GM23338 (cell line): ENCODE data around the gene PXDN.

Source experiments
- CTCF ChIP-seq, 2 experiments: fragments of 200-600 bp in 1 of 2; sonication (generic) in 1 of 2; conservative IDR thresholded peaks; 2 replicates each; pipeline versions ENCODE4 v1.5.1 to v1.6.1; 2016 to 2017; ENCODE audit warnings: antibody characterized with exemption in 2 of 2, low read depth in 2 of 2, mild to moderate bottlenecking in 2 of 2, moderate library complexity in 1 of 2
- POLR2AphosphoS5 ChIP-seq: IDR thresholded peaks from 2 replicates; pipeline ENCODE4 v1.6.1; 2016; ENCODE audit warnings: antibody characterized with exemption, low read depth

- TF ChIP-seq POLR2AphosphoS5, result no peak
- TF ChIP-seq CTCF (conservative IDR thresholded peaks at IDR 0.05; ENCODE audit: low read depth in 2 of 2), result no peak
Observed at GRCh38 chr2:1599301-1600085, 144.8 kb downstream of the PXDN start.
